ENCODE measurements around the gene MRPL58. TPM values are rescaled to one million over a fixed set of nuclear protein-coding genes. Genes with fewer than 3 reads are reported as not detected.

MRPL58 gene
- total and polyA plus RNA-seq, 10 of the 15 experiments (the other 5 are each of a cell fraction or from before 2014, with no cell fraction given): 23.0 to 64.3 (median 51.9) TPM

GRCh38 chr17:75046407-75047289 lies 34.2 kb downstream of the MRPL58 start, which contains the start of the genes ATP5PD and KCTD2 (continued):
- TF ChIP-seq SKIL (IDR thresholded peaks at IDR 0.05; ENCODE audit: low read depth, poor library complexity, severe bottlenecking) (no peak), ZBTB33 (IDR thresholded peaks at IDR 0.05) (no peak), RBBP5 (conservative IDR thresholded peaks at IDR 0.05) (no peak), SREBF2 (IDR thresholded peaks at IDR 0.05; ENCODE audit: low read length) (no peak), SIX5 (IDR thresholded peaks at IDR 0.05; ENCODE audit: low read depth, low read length, severe bottlenecking) (peak; percentile 43), PRDM15 (CRISPR knock-in tag; IDR thresholded peaks at IDR 0.05) (no peak), BHLHE40 (IDR thresholded peaks at IDR 0.05; ENCODE audit: borderline replicate concordance in 1 of 2, low read depth in 2 of 2, low read length in 1 of 2) (peak; percentile 91 to 93; a peak in 3 of 4 replicates), BRCA1 (IDR thresholded peaks at IDR 0.05; ENCODE audit: low read depth, low read length) (no peak), BMI1 (IDR thresholded peaks at IDR 0.05; ENCODE audit: borderline replicate concordance) (no peak), EZH2 (IDR thresholded peaks at IDR 0.05; ENCODE audit: borderline replicate concordance, control insufficient read depth, low read depth, low read length) (no peak), PAX5 (IDR thresholded peaks at IDR 0.05; ENCODE audit: borderline replicate concordance, low read depth, low read length) (no peak; the same call in 1 of the 2 replicates), ZNF24 (IDR thresholded peaks at IDR 0.05) (no peak), NR2F1 (conservative IDR thresholded peaks at IDR 0.05) (peak; percentile 89), POU2F2 (IDR thresholded peaks at IDR 0.05; ENCODE audit: borderline replicate concordance, low read depth, low read length) (0 out of 3 replicates have a peak, but pooled peaks have one; percentile 8), WRNIP1 (IDR thresholded peaks at IDR 0.05; ENCODE audit: borderline replicate concordance, low read depth, low read length) (no peak), SRF (IDR thresholded peaks at IDR 0.05; ENCODE audit: low read depth in 2 of 2, low read length in 2 of 2) (0 out of 4 replicates have a peak, but pooled peaks of 1 of the 2 experiments have one; percentile 2), ZBED1 (IDR thresholded peaks at IDR 0.05; ENCODE audit: borderline replicate concordance) (no peak), TCF7 (IDR thresholded peaks at IDR 0.05; ENCODE audit: borderline replicate concordance) (no peak), ESRRA (IDR thresholded peaks at IDR 0.05; ENCODE audit: low read length) (no peak), TBL1XR1 (IDR thresholded peaks at IDR 0.05; ENCODE audit: low read depth, low read length) (no peak)

Measured in GM12878 (cell line).